Measurements from ENCODE around the gene ZNRF3. TPM values are rescaled to one million over a fixed set of nuclear protein-coding genes. Genes with fewer than 3 reads are reported as not detected.

ZNRF3 gene
- total RNA-seq, 2 donors from 2014 or later = 5.9 to 12.2 TPM

DNA sequence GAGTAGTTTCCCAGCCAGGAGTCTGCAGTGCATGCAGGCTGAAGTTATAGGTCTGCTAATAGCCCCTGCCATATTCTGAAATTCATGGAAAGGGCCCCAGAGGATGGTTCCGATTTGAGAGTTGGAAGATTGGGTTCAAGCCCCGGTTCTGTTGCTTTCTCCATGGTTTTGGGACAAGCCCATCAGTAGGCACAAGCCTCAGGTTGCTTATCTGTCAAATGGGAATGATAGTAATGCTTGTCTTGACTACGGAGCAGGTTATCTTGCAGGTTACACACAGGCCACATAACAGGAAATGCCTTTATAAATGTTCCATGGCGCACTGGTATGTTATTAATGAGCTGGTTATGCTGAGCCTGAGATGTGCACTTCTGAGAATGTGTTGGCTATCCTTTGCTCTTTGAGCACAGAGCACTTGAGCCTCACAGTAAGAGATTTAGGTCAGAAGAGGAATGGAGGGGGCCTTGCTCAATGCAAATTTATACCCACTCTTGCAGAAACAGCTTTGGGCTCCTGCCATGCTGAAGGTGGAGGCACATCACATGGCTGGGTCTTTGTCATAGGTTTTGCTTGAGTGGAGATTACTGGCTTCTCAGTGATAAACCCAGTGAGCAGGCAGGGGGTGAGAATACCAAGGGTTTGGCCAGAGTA lies 47.1 kb downstream of the ZNRF3 start:
- H3K4me3 ChIP-seq = no peak overlapping the region

DNA sequence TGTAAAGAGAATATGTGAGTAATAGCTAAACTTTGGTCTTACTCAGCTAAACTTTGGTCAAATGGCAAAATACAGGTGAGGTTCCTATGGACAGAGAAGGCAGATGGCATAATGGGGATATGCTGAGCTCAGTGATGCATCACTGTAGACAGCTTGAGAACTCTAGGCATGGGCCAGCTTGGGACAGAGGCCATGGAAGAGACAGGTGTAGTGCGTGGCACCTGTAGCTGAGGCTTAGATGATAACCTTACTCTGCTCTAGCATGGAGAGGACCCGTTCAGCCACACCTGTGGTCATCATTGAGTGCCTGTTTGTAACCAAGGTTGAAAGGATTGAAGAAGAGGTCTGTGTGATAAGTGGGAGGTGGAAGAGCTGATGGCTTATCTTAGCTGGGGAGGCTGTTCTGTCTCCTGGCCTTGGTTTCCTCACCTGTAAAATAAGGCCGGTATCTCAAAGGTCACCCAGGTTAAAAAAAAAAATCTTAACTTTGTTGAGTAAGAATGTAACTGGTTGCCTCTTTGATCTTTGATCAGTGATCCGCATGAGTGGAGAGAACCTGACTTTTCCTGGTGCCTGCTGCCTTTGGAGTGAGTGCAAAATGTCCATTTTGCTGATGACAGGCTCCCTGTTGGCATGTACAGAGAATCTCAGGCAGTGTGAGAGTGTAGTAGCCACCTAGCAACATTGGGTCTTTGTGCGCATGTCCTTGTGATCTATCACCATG lies 48.6 kb downstream of the ZNRF3 start:
- Histone ChIP-seq H3K36me3 (no peaks in the 10 kb centered on the region), H3K4me3 (no peak overlapping the region)
- no peak for DNase-seq

More for the DNA sequence above, 47.1 kb downstream of the ZNRF3 start:
- no peaks in the 10 kb centered on the region for H3K4me1 ChIP-seq
- no peak overlapping the region for H3K27ac ChIP-seq
- no peaks in the 10 kb centered on the region for H3K27me3 ChIP-seq
- TF ChIP-seq, protein P1, sequence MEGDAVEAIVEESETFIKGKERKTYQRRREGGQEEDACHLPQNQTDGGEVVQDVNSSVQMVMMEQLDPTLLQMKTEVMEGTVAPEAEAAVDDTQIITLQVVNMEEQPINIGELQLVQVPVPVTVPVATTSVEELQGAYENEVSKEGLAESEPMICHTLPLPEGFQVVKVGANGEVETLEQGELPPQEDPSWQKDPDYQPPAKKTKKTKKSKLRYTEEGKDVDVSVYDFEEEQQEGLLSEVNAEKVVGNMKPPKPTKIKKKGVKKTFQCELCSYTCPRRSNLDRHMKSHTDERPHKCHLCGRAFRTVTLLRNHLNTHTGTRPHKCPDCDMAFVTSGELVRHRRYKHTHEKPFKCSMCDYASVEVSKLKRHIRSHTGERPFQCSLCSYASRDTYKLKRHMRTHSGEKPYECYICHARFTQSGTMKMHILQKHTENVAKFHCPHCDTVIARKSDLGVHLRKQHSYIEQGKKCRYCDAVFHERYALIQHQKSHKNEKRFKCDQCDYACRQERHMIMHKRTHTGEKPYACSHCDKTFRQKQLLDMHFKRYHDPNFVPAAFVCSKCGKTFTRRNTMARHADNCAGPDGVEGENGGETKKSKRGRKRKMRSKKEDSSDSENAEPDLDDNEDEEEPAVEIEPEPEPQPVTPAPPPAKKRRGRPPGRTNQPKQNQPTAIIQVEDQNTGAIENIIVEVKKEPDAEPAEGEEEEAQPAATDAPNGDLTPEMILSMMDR (IDR thresholded peaks at IDR 0.05) = no peak
- DNase-seq = no peak
- H3K9ac ChIP-seq (ENCODE audit: low read depth in 2 of 2, low read length in 2 of 2) = no peak overlapping the region
- H3K36me3 ChIP-seq = no peaks in the 10 kb centered on the region
- H3K9me3 ChIP-seq = no peaks in the 10 kb centered on the region
- intact Hi-C loops (cut with DNase I) = no loop called here

DNA sequence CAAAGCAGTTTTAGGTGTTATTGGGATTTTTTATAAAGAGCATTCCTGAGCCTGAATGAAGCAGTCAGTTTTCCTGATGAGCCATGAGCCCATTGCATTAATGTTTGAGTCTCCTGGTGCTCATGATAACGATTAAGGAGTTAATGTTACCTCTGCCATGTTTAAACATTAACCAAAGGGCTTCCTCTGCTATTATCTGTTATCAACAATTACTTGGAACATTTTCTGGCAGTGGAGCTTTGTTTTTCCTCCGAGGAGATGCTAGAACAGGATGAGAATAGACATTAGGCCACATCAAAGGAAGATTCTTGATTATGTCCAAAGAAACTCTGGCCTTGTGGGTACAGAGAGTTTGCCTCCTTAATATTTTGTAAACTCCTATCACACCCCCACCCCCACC lies 49.9 kb downstream of the ZNRF3 start:
- H3K4me1 ChIP-seq = no peaks in the 10 kb centered on the region
- H3K27ac ChIP-seq = no peak overlapping the region
- DNase-seq = no peak
- no peak overlapping the region for H3K9ac ChIP-seq (ENCODE audit: low read depth in 2 of 2, low read length in 2 of 2)
- H3K36me3 ChIP-seq = no peaks in the 10 kb centered on the region
- H3K27me3 ChIP-seq = no peaks in the 10 kb centered on the region
- TF ChIP-seq, protein P1 (IDR thresholded peaks at IDR 0.05) = no peak
- H3K4me3 ChIP-seq = no peak overlapping the region
- H3K9me3 ChIP-seq = no peaks in the 10 kb centered on the region
- intact Hi-C loops (cut with DNase I) = no loop called here

More for the DNA sequence above, 48.6 kb downstream of the ZNRF3 start:
- H3K9ac ChIP-seq (ENCODE audit: low read depth in 2 of 2, low read length in 2 of 2) = no peak overlapping the region
- intact Hi-C loops (cut with DNase I) = no loop called here
- no peaks in the 10 kb centered on the region for H3K27me3 ChIP-seq
- no peak overlapping the region for H3K27ac ChIP-seq
- no peaks in the 10 kb centered on the region for H3K9me3 ChIP-seq
- H3K4me1 ChIP-seq = no peaks in the 10 kb centered on the region
- TF ChIP-seq, protein P1 (IDR thresholded peaks at IDR 0.05) = no peak

- Histone ChIP-seq H3K27me3 (no peaks in the 10 kb centered on the region), H3K36me3 (no peaks in the 10 kb centered on the region), H3K9ac (ENCODE audit: low read depth in 2 of 2, low read length in 2 of 2) (no peak overlapping the region), H3K9me3 (no peaks in the 10 kb centered on the region), H3K4me3 (no peak overlapping the region), H3K4me1 (no peaks in the 10 kb centered on the region), H3K27ac (no peak overlapping the region)
- TF ChIP-seq, protein P1 (IDR thresholded peaks at IDR 0.05) = no peak
- DNase-seq = no peak
- intact Hi-C loops (cut with DNase I) = no loop called here
Observed at GRCh38 chr22:28934026-28934425, 50.7 kb downstream of the ZNRF3 start.

- no peaks in the 10 kb centered on the region for H3K4me1 ChIP-seq
- no peak overlapping the region for H3K9ac ChIP-seq (ENCODE audit: low read depth in 2 of 2, low read length in 2 of 2)
- no peak for DNase-seq
- intact Hi-C loops (cut with DNase I) = no loop called here
- no peaks in the 10 kb centered on the region for H3K9me3 ChIP-seq
- no peaks in the 10 kb centered on the region for H3K36me3 ChIP-seq
- H3K27ac ChIP-seq = no peak overlapping the region
- no peak overlapping the region for H3K4me3 ChIP-seq
- H3K27me3 ChIP-seq = no peaks in the 10 kb centered on the region
- TF ChIP-seq, protein P1 (IDR thresholded peaks at IDR 0.05) = no peak
Observed at GRCh38 chr22:28935140-28935539, 51.8 kb downstream of the ZNRF3 start.
